Fibroblast of villous mesenchyme (primary cell): ENCODE measurements around the gene PHLDB2. TPM values are rescaled to one million over a fixed set of nuclear protein-coding genes. Genes with fewer than 3 reads are reported as not detected.

ENCODE experiments used
- DNase-seq: peaks from one replicate; pipeline ENCODE4 v3.0.0-alpha.2; 2010; ENCODE audit warnings: low read depth
- H3K4me3 ChIP-seq: 2 replicates; pipeline ENCODE4 v1.5.1; 2011; ENCODE audit warnings: low read depth, mild to moderate bottlenecking, low read length
- CTCF ChIP-seq: IDR thresholded peaks from 2 replicates; pipeline ENCODE4 v1.5.1; 2012; ENCODE audit warnings: low read depth, mild to moderate bottlenecking, low read length; ENCODE audit not compliant: insufficient read depth
- total RNA-seq: library from RNA; depleted of rRNA; stranded (reverse); fragments of >200 nt; gene quantifications from 2 replicates; pipeline ENCODE4 v1.2.3, GENCODE V29; 2012

Gene PHLDB2
- total RNA-seq, 1 donor = 111 TPM

- DNase-seq = peak; percentile 92
- peak; percentile 83 for TF ChIP-seq CTCF
- H3K4me3 ChIP-seq = no peak overlapping the region
Measured at GRCh38 chr3:111989061-111989678, 130.1 kb downstream of the PHLDB2 start.

GRCh38 chr3:111993038-111993437 is 134.0 kb downstream of the PHLDB2 start:
- no peak overlapping the region for H3K4me3 ChIP-seq
- TF ChIP-seq CTCF = no peak
- no peak for DNase-seq

- DNase-seq = no peak
- TF ChIP-seq CTCF = no peak
- H3K4me3 ChIP-seq = peak within 1 kb of the TSS; percentile 44
Measured at GRCh38 chr3:111998636-111999483, 139.8 kb downstream of the PHLDB2 start, which contains the start of gene TAGLN3. Gene TAGLN3, plus strand, starts transcription at chr3:111998922. Its CDS starts 501 bp downstream, at chr3:111999423.

- TF ChIP-seq CTCF = no peak
- peak overlapping the region; percentile 44 for H3K4me3 ChIP-seq
- DNase-seq = no peak
Measured at GRCh38 chr3:111999484-112000324, 140.6 kb downstream of the PHLDB2 start.

GRCh38 chr3:112000367-112000771 is 141.3 kb downstream of the PHLDB2 start:
- H3K4me3 ChIP-seq = no peak overlapping the region
- TF ChIP-seq CTCF = no peak
- DNase-seq = no peak

GRCh38 chr3:112000966-112001365 is 141.9 kb downstream of the PHLDB2 start:
- no peak for DNase-seq
- TF ChIP-seq CTCF = no peak
- H3K4me3 ChIP-seq = no peak overlapping the region
